ENCODE data around the gene E2F4. TPM values are rescaled to one million over a fixed set of nuclear protein-coding genes. Genes with fewer than 3 reads are reported as not detected.

The E2F4 gene
- total and polyA plus RNA-seq, 2 of the 13 experiments (the other 11 are each of a cell fraction or from before 2014, with no cell fraction given), result 84.8 to 91.2 TPM

- TF ChIP-seq, protein P1, sequence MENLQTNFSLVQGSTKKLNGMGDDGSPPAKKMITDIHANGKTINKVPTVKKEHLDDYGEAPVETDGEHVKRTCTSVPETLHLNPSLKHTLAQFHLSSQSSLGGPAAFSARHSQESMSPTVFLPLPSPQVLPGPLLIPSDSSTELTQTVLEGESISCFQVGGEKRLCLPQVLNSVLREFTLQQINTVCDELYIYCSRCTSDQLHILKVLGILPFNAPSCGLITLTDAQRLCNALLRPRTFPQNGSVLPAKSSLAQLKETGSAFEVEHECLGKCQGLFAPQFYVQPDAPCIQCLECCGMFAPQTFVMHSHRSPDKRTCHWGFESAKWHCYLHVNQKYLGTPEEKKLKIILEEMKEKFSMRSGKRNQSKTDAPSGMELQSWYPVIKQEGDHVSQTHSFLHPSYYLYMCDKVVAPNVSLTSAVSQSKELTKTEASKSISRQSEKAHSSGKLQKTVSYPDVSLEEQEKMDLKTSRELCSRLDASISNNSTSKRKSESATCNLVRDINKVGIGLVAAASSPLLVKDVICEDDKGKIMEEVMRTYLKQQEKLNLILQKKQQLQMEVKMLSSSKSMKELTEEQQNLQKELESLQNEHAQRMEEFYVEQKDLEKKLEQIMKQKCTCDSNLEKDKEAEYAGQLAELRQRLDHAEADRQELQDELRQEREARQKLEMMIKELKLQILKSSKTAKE (CRISPR knock-in tag; IDR thresholded peaks at IDR 0.05; ENCODE audit: borderline replicate concordance), result peak; percentile 89
- TF ChIP-seq ZFP36L1 (CRISPR knock-in tag; IDR thresholded peaks at IDR 0.05) (0 out of 2 replicates have a peak, but pooled peaks have one; percentile 65), HMGA1 (CRISPR knock-in tag; conservative IDR thresholded peaks at IDR 0.05) (no peak), ZNF431 (CRISPR knock-in tag; IDR thresholded peaks at IDR 0.05; ENCODE audit: borderline replicate concordance, low read depth) (peak; percentile 86), TRAFD1 (CRISPR knock-in tag; IDR thresholded peaks at IDR 0.05; ENCODE audit: borderline replicate concordance) (no peak), ZNF678 (CRISPR knock-in tag; IDR thresholded peaks at IDR 0.05) (peak; percentile 93), ZNF180 (CRISPR knock-in tag; IDR thresholded peaks at IDR 0.05; ENCODE audit: borderline replicate concordance, low read depth) (no peak), ZNF557 (CRISPR knock-in tag; IDR thresholded peaks at IDR 0.05) (no peak), MLLT10 (CRISPR knock-in tag; IDR thresholded peaks at IDR 0.05) (no peak), ZFP36L2 (CRISPR knock-in tag; IDR thresholded peaks at IDR 0.05) (no peak), ELF1 (CRISPR knock-in tag; IDR thresholded peaks at IDR 0.05) (peak; percentile 70), FOXJ3 (CRISPR knock-in tag; IDR thresholded peaks at IDR 0.05; ENCODE audit: borderline replicate concordance) (no peak), JDP2 (CRISPR knock-in tag; IDR thresholded peaks at IDR 0.05; ENCODE audit: borderline replicate concordance) (peak; percentile 61; the same call in 1 of the 2 replicates), HNRNPH1 (optimal IDR thresholded peaks at IDR 0.05; ENCODE audit: low read depth, low read length) (no peak), SYNCRIP (IDR thresholded peaks at IDR 0.05; ENCODE audit: insufficient read depth, low read depth, low read length) (no peak), CREM (IDR thresholded peaks at IDR 0.05) (no peak), CREM (CRISPR knock-in tag; IDR thresholded peaks at IDR 0.05) (no peak), ZNF589 (CRISPR knock-in tag; conservative IDR thresholded peaks at IDR 0.05) (peak; percentile 96), ZBTB7B (CRISPR knock-in tag; IDR thresholded peaks at IDR 0.05) (peak; percentile 72; the same call in 1 of the 2 replicates), ZNF382 (CRISPR knock-in tag; IDR thresholded peaks at IDR 0.05; ENCODE audit: borderline replicate concordance) (no peak)
- TF ChIP-seq, protein P2, sequence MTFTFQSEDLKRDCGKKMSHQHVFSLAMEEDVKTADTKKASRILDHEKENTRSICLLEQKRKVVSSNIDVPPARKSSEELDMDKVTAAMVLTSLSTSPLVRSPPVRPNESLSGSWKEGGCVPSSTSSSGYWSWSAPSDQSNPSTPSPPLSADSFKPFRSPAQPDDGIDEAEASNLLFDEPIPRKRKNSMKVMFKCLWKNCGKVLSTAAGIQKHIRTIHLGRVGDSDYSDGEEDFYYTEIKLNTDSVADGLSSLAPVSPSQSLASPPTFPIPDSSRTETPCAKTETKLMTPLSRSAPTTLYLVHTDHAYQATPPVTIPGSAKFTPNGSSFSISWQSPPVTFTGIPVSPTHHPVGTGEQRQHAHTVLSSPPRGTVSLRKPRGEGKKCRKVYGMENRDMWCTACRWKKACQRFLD (CRISPR knock-in tag; IDR thresholded peaks at IDR 0.05; ENCODE audit: borderline replicate concordance), result peak; percentile 79; the same call in 1 of the 2 replicates
- TF ChIP-seq, protein P3, sequence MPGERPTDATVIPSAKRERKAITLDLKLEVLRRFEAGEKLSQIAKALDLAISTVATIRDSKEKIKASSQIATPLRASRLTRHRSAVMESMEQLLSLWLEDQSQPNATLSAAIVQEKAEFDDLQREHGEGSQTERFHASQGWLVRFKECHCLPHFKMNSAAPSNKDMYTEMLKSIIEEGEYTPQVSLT (CRISPR knock-in tag; IDR thresholded peaks at IDR 0.05; ENCODE audit: borderline replicate concordance, low read depth), result no peak
- TF ChIP-seq, protein P4, sequence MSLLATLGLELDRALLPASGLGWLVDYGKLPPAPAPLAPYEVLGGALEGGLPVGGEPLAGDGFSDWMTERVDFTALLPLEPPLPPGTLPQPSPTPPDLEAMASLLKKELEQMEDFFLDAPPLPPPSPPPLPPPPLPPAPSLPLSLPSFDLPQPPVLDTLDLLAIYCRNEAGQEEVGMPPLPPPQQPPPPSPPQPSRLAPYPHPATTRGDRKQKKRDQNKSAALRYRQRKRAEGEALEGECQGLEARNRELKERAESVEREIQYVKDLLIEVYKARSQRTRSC (CRISPR knock-in tag; IDR thresholded peaks at IDR 0.05; ENCODE audit: low read depth), result peak; percentile 62; the same call in 1 of the 2 replicates
Observed at GRCh38 chr16:67173808-67174705, 17.9 kb upstream of the E2F4 start (continued).
